ENCODE results near the gene RRP1B.
"Not testable (repeated sequence)": the region's sequence is repeated elsewhere in the genome, so short reads cannot be mapped to it uniquely, and the experiment has no call there.

Gene RRP1B

GRCh38 chr21:43675871-43676270 is 16.5 kb downstream of the RRP1B start:
- no peak for DNase-seq (ENCODE audit: low read depth)

GRCh38 chr21:43676391-43676790 is 17.0 kb downstream of the RRP1B start:
- DNase-seq (ENCODE audit: low read depth) = no peak

- DNase-seq (ENCODE audit: low read depth) = no peak
These were observed 20.6 kb downstream of the RRP1B start for GRCh38 chr21:43679951-43680350.

GRCh38 chr21:43680421-43680820 is 21.1 kb downstream of the RRP1B start:
- DNase-seq (ENCODE audit: low read depth) = not testable (repeated sequence)

GRCh38 chr21:43681650-43682049 is 22.3 kb downstream of the RRP1B start:
- no peak for DNase-seq (ENCODE audit: low read depth)

- DNase-seq (ENCODE audit: low read depth) = no peak
These were observed 25.1 kb downstream of the RRP1B start for GRCh38 chr21:43684424-43684823.

- DNase-seq (ENCODE audit: low read depth) = no peak
These were observed 27.6 kb downstream of the RRP1B start for GRCh38 chr21:43686811-43687565.

GRCh38 chr21:43687566-43688399 is 28.4 kb downstream of the RRP1B start:
- no peak for DNase-seq (ENCODE audit: low read depth)

GRCh38 chr21:43688906-43689305 is 29.5 kb downstream of the RRP1B start:
- no peak for DNase-seq (ENCODE audit: low read depth)

- DNase-seq (ENCODE audit: low read depth) = no peak
These were observed 30.4 kb downstream of the RRP1B start for GRCh38 chr21:43689556-43690337.

- DNase-seq (ENCODE audit: low read depth) = no peak
These were observed 31.0 kb downstream of the RRP1B start for GRCh38 chr21:43690346-43690745.

- no peak for DNase-seq (ENCODE audit: low read depth)
These were observed 31.9 kb downstream of the RRP1B start for GRCh38 chr21:43691086-43691795.

- no peak for DNase-seq (ENCODE audit: low read depth)
These were observed 32.4 kb downstream of the RRP1B start for GRCh38 chr21:43691801-43692200.

- no peak for DNase-seq (ENCODE audit: low read depth)
These were observed 33.6 kb downstream of the RRP1B start for GRCh38 chr21:43692949-43693348.

GRCh38 chr21:43693981-43694380 is 34.6 kb downstream of the RRP1B start:
- DNase-seq (ENCODE audit: low read depth) = no peak

- no peak for DNase-seq (ENCODE audit: low read depth)
These were observed 35.2 kb downstream of the RRP1B start for GRCh38 chr21:43694437-43695079.

- no peak for DNase-seq (ENCODE audit: low read depth)
These were observed 36.9 kb downstream of the RRP1B start for GRCh38 chr21:43696214-43696613.

- no peak for DNase-seq (ENCODE audit: low read depth)
These were observed 38.6 kb downstream of the RRP1B start for GRCh38 chr21:43697758-43698643.

GRCh38 chr21:43699492-43699777 is 40.1 kb downstream of the RRP1B start:
- DNase-seq (ENCODE audit: low read depth) = not testable (repeated sequence)

- no peak for DNase-seq (ENCODE audit: low read depth)
These were observed 40.7 kb downstream of the RRP1B start for GRCh38 chr21:43699933-43700599.
